Right atrium auricular region (tissue), 2 donors: ENCODE measurements around the gene APIP. TPM values are rescaled to one million over a fixed set of nuclear protein-coding genes. Genes with fewer than 3 reads are reported as not detected.

Experiments
- DNase-seq: peaks from one replicate; pipeline ENCODE4 v3.0.0-alpha.2; 2019; ENCODE audit warnings: low spot score
- H3K27ac ChIP-seq, 2 donors: fragments of 200-600 bp; sonication (generic); 1 replicate in 1 of 2; 2 replicates in 1 of 2; pipeline ENCODE4 v1.5.1; 2016 to 2019
- H3K27me3 ChIP-seq, 2 donors: fragments of 200-600 bp; sonication (generic); one replicate each; pipeline versions ENCODE4 v1.5.1 to v1.6.0; 2017 to 2019
- H3K36me3 ChIP-seq: fragments of 200-600 bp; sonication (generic); one replicate; pipeline ENCODE4 v1.5.1; 2016
- H3K4me1 ChIP-seq, 2 donors: fragments of 200-600 bp; sonication (generic); one replicate each; pipeline versions ENCODE4 v1.5.1 to v1.6.0; 2017 to 2019
- H3K4me3 ChIP-seq, 2 donors: fragments of 200-600 bp; sonication (generic); 1 replicate in 1 of 2; 2 replicates in 1 of 2; pipeline ENCODE4 v1.5.1; 2017 to 2019; ENCODE audit warnings: mild to moderate bottlenecking in 1 of 2, moderate library complexity in 1 of 2
- H3K9me3 ChIP-seq, 2 donors: fragments of 200-600 bp; sonication (generic); one replicate each; pipeline ENCODE4 v1.5.1; 2019
- microRNA-seq, 2 donors: library from miRNA; unstranded; fragments of <30 nt; microRNA quantifications; one replicate each; pipeline ENCODE4, GENCODE V29; 2016 to 2017; ENCODE audit warnings: borderline number of aligned reads in 2 of 2, borderline replicate concordance in 1 of 2
- total RNA-seq, 2 donors: library from RNA; depleted of rRNA; stranded (reverse); fragments of >200 nt; gene quantifications; one replicate each; pipeline ENCODE4 v1.1.0, GENCODE V29; 2016
- TF ChIP-seq, protein P1 (sequence below), 2 donors: fragments of 200-600 bp; sonication (generic); IDR thresholded peaks; one replicate each; pipeline ENCODE4 v1.5.1; 2019; ENCODE audit warnings: antibody characterized with exemption in 2 of 2

Gene APIP
- total RNA-seq, 2 donors from 2014 or later, result 19.1 to 20.7 TPM

DNA sequence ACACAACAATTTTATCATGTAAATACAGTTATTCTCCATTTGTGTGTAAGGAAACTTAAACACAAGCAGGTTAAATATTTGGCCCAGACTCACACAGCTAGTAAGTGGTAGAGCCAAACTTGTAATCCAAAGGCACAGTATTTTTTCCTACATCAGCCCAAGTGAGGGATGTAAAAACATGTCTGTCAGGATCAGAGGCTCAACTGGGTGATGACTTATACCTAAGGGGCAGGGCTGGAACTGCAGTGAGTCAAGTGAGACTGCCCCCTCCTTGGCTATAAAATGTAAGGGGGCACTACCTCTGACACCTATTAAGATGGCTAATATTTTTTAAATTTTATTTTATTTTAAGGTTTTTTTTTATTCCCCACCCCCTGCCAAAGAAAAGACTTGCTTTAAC lies 82.6 kb downstream of the APIP start:
- H3K27ac ChIP-seq, result no peak overlapping the region
- H3K9me3 ChIP-seq, result no peaks in the 10 kb centered on the region
- DNase-seq, result no peak
- TF ChIP-seq, protein P1, sequence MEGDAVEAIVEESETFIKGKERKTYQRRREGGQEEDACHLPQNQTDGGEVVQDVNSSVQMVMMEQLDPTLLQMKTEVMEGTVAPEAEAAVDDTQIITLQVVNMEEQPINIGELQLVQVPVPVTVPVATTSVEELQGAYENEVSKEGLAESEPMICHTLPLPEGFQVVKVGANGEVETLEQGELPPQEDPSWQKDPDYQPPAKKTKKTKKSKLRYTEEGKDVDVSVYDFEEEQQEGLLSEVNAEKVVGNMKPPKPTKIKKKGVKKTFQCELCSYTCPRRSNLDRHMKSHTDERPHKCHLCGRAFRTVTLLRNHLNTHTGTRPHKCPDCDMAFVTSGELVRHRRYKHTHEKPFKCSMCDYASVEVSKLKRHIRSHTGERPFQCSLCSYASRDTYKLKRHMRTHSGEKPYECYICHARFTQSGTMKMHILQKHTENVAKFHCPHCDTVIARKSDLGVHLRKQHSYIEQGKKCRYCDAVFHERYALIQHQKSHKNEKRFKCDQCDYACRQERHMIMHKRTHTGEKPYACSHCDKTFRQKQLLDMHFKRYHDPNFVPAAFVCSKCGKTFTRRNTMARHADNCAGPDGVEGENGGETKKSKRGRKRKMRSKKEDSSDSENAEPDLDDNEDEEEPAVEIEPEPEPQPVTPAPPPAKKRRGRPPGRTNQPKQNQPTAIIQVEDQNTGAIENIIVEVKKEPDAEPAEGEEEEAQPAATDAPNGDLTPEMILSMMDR (IDR thresholded peaks at IDR 0.05), result no peak
- H3K36me3 ChIP-seq, result no peaks in the 10 kb centered on the region
- H3K4me3 ChIP-seq, result no peak overlapping the region
- H3K27me3 ChIP-seq, result no peaks in the 10 kb centered on the region
- H3K4me1 ChIP-seq, result peaks cover 0 to 7% of the 10 kb centered on the region in 2 donors

Small RNAs within 50 kb of the gene (microRNA-seq; reads per million reads assigned to microRNA genes)
- 5.0 to 7.8 reads per million in 2 donors for gene MIR1343

Other genes with a start within 250 kb of the APIP start
- gene PDHX, start 239 bp upstream of the APIP start, total RNA-seq, result 10 to 100 TPM; 47.2 to 94.0 TPM
- gene CD44, start 222.8 kb upstream of the APIP start, total RNA-seq, result 10 to 100 TPM; 26.8 to 37.3 TPM